ENCODE measurements around the gene FOXQ1.

Gene FOXQ1

DNA sequence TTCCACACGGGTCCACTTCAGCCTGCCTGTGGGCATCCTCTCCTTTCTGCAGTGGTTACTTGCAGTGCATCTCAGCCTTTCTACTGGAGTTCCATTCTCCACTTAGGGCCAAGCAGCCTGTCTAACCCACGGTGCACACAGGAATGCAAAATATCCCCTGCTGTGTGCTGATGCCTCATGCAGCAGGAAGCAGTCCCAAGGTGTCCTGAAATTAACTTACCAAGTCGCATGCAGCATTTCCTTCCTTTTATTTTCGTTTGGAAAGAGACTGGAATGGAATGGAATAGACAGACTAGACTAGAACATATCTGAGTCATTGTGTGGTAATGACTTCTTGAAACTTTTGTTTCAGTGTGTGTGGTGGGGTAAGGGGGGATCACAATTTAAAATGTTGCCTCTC lies 25.9 kb upstream of the FOXQ1 start:
- DNase-seq, result no peak
- intact Hi-C loops (cut with DNase I), result no loop called here

DNA sequence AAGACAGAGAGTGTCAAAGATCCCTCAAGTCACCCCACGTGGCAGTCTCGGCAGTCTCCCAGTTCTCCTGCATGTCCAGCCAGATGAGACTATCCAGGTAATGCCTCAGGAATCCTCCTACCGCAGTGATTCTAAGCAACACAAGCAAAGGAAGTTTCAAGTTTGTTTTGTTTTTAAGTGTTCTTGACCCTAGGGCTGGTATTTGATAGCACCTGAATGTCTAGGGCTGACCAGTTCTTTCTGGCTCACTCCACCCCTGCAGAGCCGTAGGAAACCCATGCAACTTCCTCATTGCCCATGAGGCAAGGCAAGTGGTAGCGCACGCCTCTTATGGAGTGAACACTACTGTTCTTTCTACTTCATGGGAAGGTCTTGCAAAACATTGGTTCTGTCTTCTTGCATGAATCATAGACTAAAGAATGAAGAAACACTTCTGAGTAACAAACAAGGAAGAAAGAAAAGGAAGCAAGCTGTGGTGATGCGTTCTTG lies 24.8 kb upstream of the FOXQ1 start:
- intact Hi-C loops (cut with DNase I), result no loop called here
- DNase-seq, result no peak

DNA sequence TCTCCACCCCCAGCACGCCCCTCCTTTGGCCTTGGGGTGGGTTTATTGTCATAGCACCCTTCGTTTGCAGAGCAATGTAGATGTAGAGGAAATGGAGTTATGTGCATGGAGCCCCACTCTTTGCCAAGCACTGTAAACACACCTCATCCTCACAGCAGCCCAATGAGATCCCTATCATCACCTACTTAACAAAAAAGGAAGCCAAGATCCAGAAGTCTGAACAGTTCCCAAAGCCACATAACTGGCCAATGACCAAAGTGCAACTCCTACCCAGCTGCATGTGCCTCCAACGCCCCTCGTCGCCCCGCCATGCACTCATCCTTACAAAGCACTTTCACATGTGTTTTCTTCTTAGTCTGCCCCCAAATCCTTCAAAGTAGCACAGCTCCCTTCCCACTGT lies 21.8 kb upstream of the FOXQ1 start:
- DNase-seq, result no peak
- intact Hi-C loops (cut with DNase I), result no loop called here

DNA sequence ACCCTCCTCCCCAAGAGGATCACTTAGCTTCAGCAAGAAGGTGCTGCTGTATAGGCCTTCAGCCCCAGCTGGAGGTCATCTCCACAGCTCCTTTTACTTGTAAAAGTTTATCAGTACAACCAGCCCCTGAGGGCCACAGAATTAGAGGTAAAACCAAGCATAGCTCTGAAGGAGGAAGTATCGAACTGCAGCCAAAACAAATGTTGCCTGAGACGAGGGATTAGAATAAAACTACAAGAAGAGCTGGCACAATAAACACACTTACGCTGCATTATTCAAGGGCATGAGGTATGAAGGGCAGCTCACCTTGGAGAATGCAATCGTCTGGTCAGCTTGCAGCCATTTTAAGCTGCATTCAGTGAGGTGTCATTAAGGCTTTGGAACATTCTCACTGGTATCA lies 21.1 kb upstream of the FOXQ1 start:
- DNase-seq, result no peak
- intact Hi-C loops (cut with DNase I), result no loop called here

DNA sequence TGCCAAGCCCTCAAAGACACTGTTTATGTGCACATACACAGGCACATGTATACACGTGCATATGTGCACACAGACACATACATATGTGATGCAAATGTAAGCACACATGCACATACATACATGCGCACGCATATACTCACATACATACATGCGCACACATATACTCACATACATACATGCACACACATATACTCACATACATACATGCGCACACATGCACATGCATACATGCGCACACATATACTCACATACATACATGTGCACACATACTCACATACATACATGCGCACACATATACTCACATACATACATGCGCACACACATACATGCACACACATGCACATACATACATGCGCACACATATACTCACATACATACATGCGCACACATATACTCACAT lies 20.5 kb upstream of the FOXQ1 start:
- no peak for DNase-seq
- intact Hi-C loops (cut with DNase I), result no loop called here

DNA sequence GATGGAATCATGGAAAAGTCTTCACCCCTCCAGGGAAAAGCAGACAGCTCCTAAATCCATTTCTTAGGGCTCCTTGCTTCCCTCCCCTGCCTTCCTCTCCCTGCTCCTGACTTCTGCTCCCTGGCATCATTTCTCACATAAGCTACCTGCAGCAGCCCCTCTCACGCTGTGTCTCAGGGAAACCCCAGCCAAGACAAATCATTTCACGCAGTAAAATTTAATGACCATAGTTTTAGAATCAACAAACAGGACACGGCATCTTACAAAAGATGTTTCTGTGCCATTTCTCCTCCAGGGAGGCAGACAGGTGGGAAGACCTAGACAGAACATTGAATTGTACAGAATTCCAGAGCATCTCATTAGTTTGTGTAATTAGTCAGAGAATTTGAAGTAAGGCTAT lies 16.5 kb upstream of the FOXQ1 start:
- no peak for DNase-seq
- intact Hi-C loops (cut with DNase I), result no loop called here

DNA sequence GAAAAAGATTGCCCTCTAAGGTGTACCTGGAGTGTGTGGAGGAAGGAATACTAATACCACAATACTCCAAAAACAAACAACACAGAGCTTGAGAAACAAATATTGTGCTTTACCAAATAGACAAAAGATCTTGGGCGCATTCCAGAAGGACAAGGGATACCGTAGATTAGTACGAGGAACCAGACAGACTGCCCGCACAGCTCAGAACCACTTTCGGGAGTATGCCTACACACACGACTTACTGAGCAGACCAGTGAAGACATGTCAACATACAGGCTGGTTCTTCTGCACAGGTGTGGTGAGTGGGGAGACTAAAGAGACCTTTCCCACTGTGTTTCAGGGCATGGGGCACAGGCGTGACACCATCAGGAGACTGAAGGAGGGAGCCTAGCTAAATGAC lies 15.8 kb upstream of the FOXQ1 start:
- no peak for DNase-seq

DNA sequence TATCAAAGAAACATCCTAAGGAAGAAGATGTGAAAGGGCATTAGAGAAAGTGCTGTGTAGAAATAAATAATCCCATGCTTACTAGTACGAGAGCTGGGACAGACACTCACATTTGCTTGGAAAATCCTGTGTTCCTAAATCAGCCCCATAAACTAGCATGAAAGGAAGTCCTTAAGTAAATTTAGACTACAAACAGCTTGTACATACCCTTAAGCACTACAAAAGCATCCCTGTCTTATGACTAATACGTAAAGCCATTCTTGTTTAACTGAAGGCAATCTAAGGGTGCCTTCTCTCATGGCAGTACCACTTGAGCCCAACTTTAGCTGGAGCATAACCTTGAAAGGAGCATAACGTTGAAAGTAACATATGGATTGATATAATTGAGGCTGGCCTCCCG lies 15.4 kb upstream of the FOXQ1 start:
- intact Hi-C loops (cut with DNase I), result no loop called here
- DNase-seq, result no peak

More for the DNA sequence above, 15.8 kb upstream of the FOXQ1 start:
- intact Hi-C loops (cut with DNase I), result no loop called here

DNA sequence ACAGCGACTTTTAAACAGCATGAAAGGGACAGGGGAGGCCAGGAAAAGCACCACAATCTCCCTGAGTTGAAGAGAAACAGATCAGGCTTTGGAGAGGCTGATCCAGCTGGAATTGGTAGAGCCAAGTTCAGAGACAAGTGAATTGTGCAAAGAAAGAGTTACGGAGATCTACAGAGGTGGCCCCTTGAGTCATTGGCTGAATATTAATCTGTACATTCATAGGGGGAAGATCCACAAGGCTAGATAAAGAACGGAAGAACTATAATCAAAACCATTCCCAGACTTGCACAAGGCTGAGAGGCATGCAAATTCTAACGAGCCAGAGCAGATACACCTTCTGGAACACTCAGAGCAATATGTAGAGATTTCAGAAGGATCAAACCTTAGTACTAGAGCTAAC lies 14.2 kb upstream of the FOXQ1 start:
- DNase-seq, result no peak
- intact Hi-C loops (cut with DNase I), result no loop called here

DNA sequence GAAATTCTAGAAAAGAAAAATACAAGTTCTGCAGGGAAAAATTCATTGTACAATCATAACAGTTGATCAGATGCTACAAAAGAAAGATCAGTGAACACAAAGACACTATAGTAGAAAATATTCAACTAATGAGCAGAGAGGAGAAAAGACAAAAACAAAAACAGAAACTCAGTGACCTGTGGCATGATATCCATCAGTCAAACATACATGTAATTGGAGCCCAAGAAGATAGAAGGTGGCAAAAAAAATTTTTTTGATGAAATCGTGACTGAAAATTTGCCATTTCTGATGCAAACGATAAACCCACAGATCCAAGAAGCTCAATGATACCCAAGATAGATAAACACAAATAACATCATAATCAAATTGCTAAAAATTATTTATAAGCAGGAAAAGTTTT lies 13.1 kb upstream of the FOXQ1 start:
- no peak for DNase-seq
- intact Hi-C loops (cut with DNase I), result no loop called here

DNA sequence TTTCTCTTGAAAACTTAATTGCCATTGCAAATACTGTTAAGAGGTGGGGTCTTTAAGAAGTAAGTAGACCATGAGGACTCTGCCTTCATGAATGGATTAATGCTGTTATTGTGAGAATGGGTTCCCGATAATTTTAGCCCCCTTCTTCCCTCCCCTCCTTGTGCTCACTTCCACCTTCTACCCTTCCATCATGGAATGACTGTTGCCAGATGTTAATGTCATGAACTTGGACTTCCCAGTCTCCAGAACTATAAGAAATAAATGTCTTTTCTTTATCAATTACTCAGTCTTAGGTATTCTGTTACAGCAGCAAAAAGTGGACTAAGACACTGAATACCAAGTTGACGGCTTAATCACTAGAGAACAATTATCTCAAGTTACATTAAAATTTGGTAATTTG lies 5.8 kb upstream of the FOXQ1 start:
- intact Hi-C loops (cut with DNase I), result no loop called here
- no peak for DNase-seq

DNA sequence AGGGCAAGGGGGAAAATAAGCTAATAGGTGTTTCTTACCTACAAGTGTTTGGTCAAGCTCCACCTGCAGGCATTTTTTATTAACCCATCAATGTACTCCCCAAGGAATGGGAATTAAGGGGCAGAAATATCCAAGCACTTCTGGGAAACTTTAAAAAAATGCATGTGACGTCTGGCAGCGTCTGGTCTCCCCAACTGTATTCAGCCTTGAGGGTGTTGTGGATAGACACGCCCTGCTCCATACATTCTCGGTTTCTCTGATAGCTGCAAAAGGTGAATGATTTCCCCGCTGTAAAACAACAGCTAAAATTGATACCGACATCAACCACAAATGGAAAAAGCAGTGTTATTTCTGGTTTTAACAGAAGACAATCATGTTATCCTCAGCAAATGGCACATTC lies 2.5 kb upstream of the FOXQ1 start:
- no peak for DNase-seq
- intact Hi-C loops (cut with DNase I), result no loop called here

DNA sequence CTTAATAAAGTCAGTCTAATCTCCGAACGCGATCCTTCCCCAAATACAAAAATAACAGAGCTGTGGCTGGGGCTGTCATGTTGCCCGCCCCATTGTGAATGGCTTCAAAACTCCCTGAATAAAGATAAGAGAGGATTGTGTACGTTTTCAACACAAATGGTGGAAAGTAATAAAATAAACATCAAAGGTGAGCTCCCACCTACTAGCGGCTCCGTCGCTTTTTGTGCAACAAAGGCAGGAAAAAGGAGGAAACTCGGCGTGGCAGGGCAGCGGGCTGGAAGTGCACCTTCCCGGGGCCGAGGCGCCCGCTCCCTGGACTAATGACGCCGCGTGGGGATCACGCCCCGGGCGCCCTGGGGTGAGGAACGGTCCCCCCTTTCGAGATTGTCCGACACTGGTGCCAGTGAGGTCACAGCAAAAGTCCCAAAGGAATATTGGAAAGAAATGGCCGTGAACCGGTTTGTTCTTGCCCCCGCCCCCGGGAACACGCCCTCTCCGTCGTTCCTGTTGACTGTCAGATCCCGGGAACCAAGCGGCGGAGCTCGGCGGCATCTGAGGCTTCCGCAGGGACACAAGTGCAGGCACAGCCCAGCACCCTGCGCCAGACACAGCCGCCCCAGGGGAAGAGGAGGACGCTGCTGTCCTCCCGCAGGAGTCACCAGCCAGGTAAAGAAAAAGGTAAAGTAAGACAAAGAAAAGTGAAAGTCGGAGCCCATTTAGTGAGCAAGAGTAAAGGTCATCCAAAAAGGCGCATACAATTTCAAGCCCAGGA lies 1.1 kb upstream of the FOXQ1 start:
- intact Hi-C loops (cut with DNase I), result no loop called here

DNA sequence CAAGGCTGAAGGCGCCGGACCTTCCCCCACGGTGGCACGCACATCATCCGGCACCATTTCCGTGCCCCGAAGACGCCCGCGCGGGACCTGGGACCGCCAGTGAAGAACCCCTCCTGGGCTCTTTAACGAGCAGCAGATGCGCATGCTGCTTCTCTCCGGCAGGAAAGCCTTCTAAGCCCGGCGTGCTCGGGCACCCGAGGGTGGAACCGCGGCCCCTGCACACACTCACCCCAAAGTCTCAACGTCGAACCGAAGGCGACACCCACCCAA lies 240 bp downstream of the FOXQ1 start:
- intact Hi-C loops (cut with DNase I), result no loop called here

More for the DNA sequence above, 1.1 kb upstream of the FOXQ1 start:
- DNase-seq, result no peak

DNA sequence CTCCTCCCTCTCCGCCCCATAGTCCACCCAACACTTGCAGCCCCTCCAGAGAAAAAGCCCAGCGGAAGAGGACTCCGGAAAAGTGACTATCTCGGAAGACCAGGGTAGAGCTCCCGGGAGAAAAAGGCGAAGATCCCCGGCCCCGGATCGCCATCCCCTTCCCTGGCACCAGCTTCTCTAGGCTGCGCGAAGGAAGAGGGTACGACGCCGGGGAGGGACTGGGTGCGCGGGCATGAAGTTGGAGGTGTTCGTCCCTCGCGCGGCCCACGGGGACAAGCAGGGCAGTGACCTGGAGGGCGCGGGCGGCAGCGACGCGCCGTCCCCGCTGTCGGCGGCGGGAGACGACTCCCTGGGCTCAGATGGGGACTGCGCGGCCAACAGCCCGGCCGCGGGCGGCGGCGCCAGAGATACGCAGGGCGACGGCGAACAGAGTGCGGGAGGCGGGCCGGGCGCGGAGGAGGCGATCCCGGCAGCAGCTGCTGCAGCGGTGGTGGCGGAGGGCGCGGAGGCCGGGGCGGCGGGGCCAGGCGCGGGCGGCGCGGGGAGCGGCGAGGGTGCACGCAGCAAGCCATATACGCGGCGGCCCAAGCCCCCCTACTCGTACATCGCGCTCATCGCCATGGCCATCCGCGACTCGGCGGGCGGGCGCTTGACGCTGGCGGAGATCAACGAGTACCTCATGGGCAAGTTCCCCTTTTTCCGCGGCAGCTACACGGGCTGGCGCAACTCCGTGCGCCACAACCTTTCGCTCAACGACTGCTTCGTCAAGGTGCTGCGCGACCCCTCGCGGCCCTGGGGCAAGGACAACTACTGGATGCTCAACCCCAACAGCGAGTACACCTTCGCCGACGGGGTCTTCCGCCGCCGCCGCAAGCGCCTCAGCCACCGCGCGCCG lies 822 bp downstream of the FOXQ1 start:
- intact Hi-C loops (cut with DNase I), result no loop called here
- no peak for DNase-seq

More for the DNA sequence above, 240 bp downstream of the FOXQ1 start:
- DNase-seq, result no peak

DNA sequence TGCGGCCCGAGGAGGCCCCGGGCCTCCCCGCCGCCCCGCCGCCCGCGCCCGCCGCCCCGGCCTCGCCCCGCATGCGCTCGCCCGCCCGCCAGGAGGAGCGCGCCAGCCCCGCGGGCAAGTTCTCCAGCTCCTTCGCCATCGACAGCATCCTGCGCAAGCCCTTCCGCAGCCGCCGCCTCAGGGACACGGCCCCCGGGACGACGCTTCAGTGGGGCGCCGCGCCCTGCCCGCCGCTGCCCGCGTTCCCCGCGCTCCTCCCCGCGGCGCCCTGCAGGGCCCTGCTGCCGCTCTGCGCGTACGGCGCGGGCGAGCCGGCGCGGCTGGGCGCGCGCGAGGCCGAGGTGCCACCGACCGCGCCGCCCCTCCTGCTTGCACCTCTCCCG lies 1.5 kb downstream of the FOXQ1 start:
- DNase-seq, result no peak
- intact Hi-C loops (cut with DNase I), result no loop called here

DNA sequence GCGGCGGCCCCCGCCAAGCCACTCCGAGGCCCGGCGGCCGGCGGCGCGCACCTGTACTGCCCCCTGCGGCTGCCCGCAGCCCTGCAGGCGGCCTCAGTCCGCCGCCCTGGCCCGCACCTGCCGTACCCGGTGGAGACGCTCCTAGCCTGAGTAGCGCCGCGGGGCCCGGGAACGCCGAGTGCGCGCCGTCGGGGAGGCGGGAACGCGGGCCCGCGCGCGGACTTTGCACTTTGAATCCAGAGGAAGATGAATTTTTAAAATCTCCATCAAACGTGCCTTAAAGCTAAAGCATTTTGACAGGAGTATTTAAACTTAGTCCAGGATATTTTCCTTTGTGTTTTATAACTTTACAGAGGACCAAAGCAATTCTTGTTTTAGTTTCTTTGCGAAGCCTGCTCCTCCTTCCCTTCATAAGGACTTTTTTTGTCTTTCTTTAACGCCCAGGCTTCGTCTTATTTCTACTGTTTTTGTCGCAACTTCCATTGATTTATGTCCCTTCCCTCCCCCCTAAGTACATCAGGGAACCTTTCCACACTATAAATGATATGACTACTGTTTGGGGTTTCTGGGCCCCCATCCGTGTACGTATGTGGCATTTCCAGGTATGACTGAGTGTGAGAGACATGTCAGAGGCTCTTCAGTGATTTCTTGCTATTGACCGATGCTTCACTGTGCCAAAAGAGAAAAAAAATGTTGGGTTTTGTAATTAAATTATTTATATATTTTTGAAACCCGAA lies 2.0 kb downstream of the FOXQ1 start:
- intact Hi-C loops (cut with DNase I), result no loop called here
- DNase-seq, result no peak

DNA sequence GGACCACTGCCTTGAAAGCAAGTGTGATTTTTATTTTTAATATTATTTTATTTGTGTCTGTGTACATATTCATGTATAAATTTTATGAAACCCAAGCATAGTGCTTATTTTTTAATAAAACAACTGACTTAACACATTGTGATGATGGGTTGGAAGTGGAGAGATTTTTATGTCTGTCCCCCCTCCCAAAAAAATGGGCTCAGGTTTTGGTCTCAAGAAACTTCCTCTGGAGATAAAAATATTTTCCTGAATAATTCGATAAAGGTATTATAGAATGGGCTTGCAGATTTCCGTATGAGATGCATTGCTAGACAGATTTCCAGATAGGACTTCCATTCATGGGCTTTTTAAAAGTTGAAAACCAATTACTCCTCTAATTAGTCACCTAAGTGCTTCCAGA lies 2.7 kb downstream of the FOXQ1 start:
- intact Hi-C loops (cut with DNase I), result no loop called here
- DNase-seq, result no peak

DNA sequence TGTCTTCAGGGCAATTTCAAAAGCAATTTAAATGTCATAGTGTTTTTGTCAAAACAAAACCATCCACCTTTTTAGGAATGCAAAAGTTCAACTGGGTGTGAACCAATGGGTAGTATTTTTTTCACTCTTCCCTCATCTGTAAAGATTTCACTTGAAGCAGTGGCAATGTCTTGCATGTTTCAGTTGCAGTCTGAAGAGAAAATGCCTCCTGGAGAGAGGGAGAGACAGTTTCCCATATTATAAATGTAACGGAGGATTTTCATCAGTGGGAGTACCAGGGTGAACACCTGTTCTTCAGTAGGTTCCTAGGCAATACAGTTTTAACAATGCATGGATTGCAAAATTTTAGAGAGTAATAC lies 3.3 kb downstream of the FOXQ1 start:
- intact Hi-C loops (cut with DNase I), result no loop called here
- DNase-seq, result no peak
